Brain microvascular endothelial cell (primary cell): ENCODE data around the gene MFN2.
"Not testable (repeated sequence)": the region's sequence is repeated elsewhere in the genome, so short reads cannot be mapped to it uniquely, and the experiment has no call there.

ENCODE experiments used
- DNase-seq: peaks from one replicate; pipeline ENCODE4 v3.0.0-alpha.2; 2020
- H3K27ac ChIP-seq: fragments of 250-450 bp; sonication (Bioruptor Pico); 2 replicates; pipeline ENCODE4 v1.5.1; 2020; ENCODE audit warnings: mild to moderate bottlenecking, moderate library complexity
- H3K27me3 ChIP-seq: fragments of 250-450 bp; sonication (Bioruptor Pico); replicated peaks from 2 replicates; pipeline ENCODE4 v1.5.1; 2020; ENCODE audit warnings: mild to moderate bottlenecking
- H3K36me3 ChIP-seq: fragments of 250-450 bp; sonication (Bioruptor Pico); replicated peaks from 2 replicates; pipeline ENCODE4 v1.5.1; 2020; ENCODE audit warnings: mild to moderate bottlenecking
- H3K4me3 ChIP-seq: 2 replicates; pipeline ENCODE4 v1.5.1; 2011; ENCODE audit warnings: low read depth, mild to moderate bottlenecking, control low read depth, low read length, moderate library complexity
- CTCF ChIP-seq: IDR thresholded peaks from 2 replicates; pipeline ENCODE4 v1.5.1; 2011; ENCODE audit warnings: low read depth, mild to moderate bottlenecking, moderate library complexity, low read length, control low read depth, inconsistent platforms; ENCODE audit errors: missing control alignments
- in situ Hi-C: cut with HindIII; loops from 2 replicates; pipeline ENCODE4 v1.10.0; 2017; ENCODE audit warnings: low sequenced_read_pairs, low pct_ligation_motif_present

Gene MFN2

GRCh38 chr1:11979851-11980675, at the start of gene MFN2:
TSS of gene MFN2 (plus strand) at chr1:11980444. CDS start at chr1:11989169, 8,725 bp downstream.
- peak within 1 kb of the TSS; percentile 81 for H3K27ac ChIP-seq
- no peak for TF ChIP-seq CTCF
- DNase-seq: peak; percentile 95
- H3K27me3 ChIP-seq: no peaks in the 10 kb centered on the region
- peaks cover 26% of the 10 kb centered on the region for H3K36me3 ChIP-seq
- in situ Hi-C loops: no loop called here
- H3K4me3 ChIP-seq: peak within 1 kb of the TSS; percentile 90

GRCh38 chr1:11930571-11931445, 49.4 kb upstream of the MFN2 start:
- no peak for TF ChIP-seq CTCF

GRCh38 chr1:11931845-11932244, 48.4 kb upstream of the MFN2 start:
- Histone ChIP-seq H3K36me3 (no peaks in the 10 kb centered on the region), H3K27me3 (no peaks in the 10 kb centered on the region), H3K27ac (no peak overlapping the region), H3K4me3 (no peak overlapping the region)
- no peak for TF ChIP-seq CTCF
- no peak for DNase-seq
- in situ Hi-C loops: no loop called here

More at GRCh38 chr1:11930571-11931445, 49.4 kb upstream of the MFN2 start:
- Histone ChIP-seq H3K36me3 (no peaks in the 10 kb centered on the region), H3K27ac (no peak overlapping the region), H3K4me3 (no peak overlapping the region), H3K27me3 (no peaks in the 10 kb centered on the region)
- no peak for DNase-seq
- in situ Hi-C loops: no loop called here

- Histone ChIP-seq H3K27me3 (no peaks in the 10 kb centered on the region), H3K27ac (peak within 1 kb of the TSS; percentile 71), H3K4me3 (peak within 1 kb of the TSS; percentile 73), H3K36me3 (peaks cover 3% of the 10 kb centered on the region)
- peak; percentile 79 for DNase-seq
- no peak for TF ChIP-seq CTCF
- in situ Hi-C loops: no loop called here
Observed at GRCh38 chr1:11934302-11935056, 45.8 kb upstream of the MFN2 start, which contains the start of gene PLOD1. TSS of gene PLOD1 (plus strand) at chr1:11934717. CDS start at chr1:11934780, 63 bp downstream.

GRCh38 chr1:11935057-11935412, 45.2 kb upstream of the MFN2 start:
- TF ChIP-seq CTCF: no peak
- no peak for DNase-seq
- Histone ChIP-seq H3K27ac (peak overlapping the region; percentile 71), H3K4me3 (peak overlapping the region; percentile 73), H3K36me3 (peaks cover 5% of the 10 kb centered on the region), H3K27me3 (no peaks in the 10 kb centered on the region)
- in situ Hi-C loops: no loop called here

GRCh38 chr1:11935733-11936132, 44.5 kb upstream of the MFN2 start:
- H3K27ac ChIP-seq, DNase-seq, in situ Hi-C loops, H3K36me3 ChIP-seq, H3K27me3 ChIP-seq: not testable (repeated sequence)
- peak overlapping the region; percentile 12 for H3K4me3 ChIP-seq
